ENCODE measurements around the gene PDX1. TPM values are rescaled to one million over a fixed set of nuclear protein-coding genes. Genes with fewer than 3 reads are reported as not detected.

Gene PDX1
- total RNA-seq, 1 experiment from 2014 or later: not detected

- H3K4me3 ChIP-seq: no peak overlapping the region
- H3K27ac ChIP-seq: no peak overlapping the region
- no peaks in the 10 kb centered on the region for H3K9me2 ChIP-seq (ENCODE audit: insufficient read depth)
- no TSS peak for BruUV-seq (replicated peaks)
- no peaks in the 10 kb centered on the region for H3K9me3 ChIP-seq (ENCODE audit: insufficient read depth, low read depth)
- intact Hi-C loops (cut with micrococcal nuclease; ENCODE audit: unreplicated experiment): no loop called here
- CTCF ChIA-PET: no interaction called here
- H3F3A ChIP-seq (ENCODE audit: insufficient read depth, low read depth): no peaks in the 10 kb centered on the region
- H3K27me3 ChIP-seq (ENCODE audit: insufficient read depth, low read depth): peaks cover 24% of the 10 kb centered on the region
- TF ChIP-seq CTCF (conservative IDR thresholded peaks at IDR 0.05) (no peak), EZH2 (IDR thresholded peaks at IDR 0.05; ENCODE audit: low read depth) (no peak)
- no peaks in the 10 kb centered on the region for H3K79me2 ChIP-seq (ENCODE audit: low read depth)
- no peaks in the 10 kb centered on the region for H4K20me1 ChIP-seq (ENCODE audit: insufficient read depth)
- H3K36me3 ChIP-seq (ENCODE audit: low read depth): no peaks in the 10 kb centered on the region
- H3K4me2 ChIP-seq: no peak overlapping the region
- no peak overlapping the region for H2AFZ ChIP-seq
- POLR2A ChIA-PET (ENCODE audit: unreplicated experiment): interaction anchor here (0.6 kb wide), 1 partner anchor 348 kb away, joined by 5 read pairs; no protein-coding TSS in a partner anchor
- no peaks in the 10 kb centered on the region for H3K4me1 ChIP-seq (replicated peaks; ENCODE audit: insufficient read depth)
- DNase-seq: no peak
Observed at GRCh38 chr13:27972478-27972820, 52.6 kb downstream of the PDX1 start.

GRCh38 chr13:27973291-27973690 lies 53.5 kb downstream of the PDX1 start:
- CTCF ChIA-PET: no interaction called here
- intact Hi-C loops (cut with micrococcal nuclease; ENCODE audit: unreplicated experiment): no loop called here

GRCh38 chr13:27973961-27974662 lies 54.3 kb downstream of the PDX1 start:
- no peak for DNase-seq
- no TSS peak for BruUV-seq (replicated peaks)
- peaks cover 19% of the 10 kb centered on the region; the same call in 1 of the 2 replicates for H3K27me3 ChIP-seq (ENCODE audit: insufficient read depth, low read depth)
- no peaks in the 10 kb centered on the region for H3F3A ChIP-seq (ENCODE audit: insufficient read depth, low read depth)
- no peaks in the 10 kb centered on the region for H4K20me1 ChIP-seq (ENCODE audit: insufficient read depth)
- ChIA-PET POLR2A (ENCODE audit: unreplicated experiment) (no interaction called here), CTCF (no interaction called here)
- no peaks in the 10 kb centered on the region for H3K9me2 ChIP-seq (ENCODE audit: insufficient read depth)
- H3K4me2 ChIP-seq: no peak overlapping the region
- H3K27ac ChIP-seq: no peak overlapping the region
- no peaks in the 10 kb centered on the region for H3K79me2 ChIP-seq (ENCODE audit: low read depth)
- H3K9me3 ChIP-seq (ENCODE audit: insufficient read depth, low read depth): no peaks in the 10 kb centered on the region
- intact Hi-C loops (cut with micrococcal nuclease; ENCODE audit: unreplicated experiment): no loop called here
- TF ChIP-seq CTCF (conservative IDR thresholded peaks at IDR 0.05) (no peak), EZH2 (IDR thresholded peaks at IDR 0.05; ENCODE audit: low read depth) (no peak)
- H3K36me3 ChIP-seq (ENCODE audit: low read depth): no peaks in the 10 kb centered on the region
- no peak overlapping the region for H2AFZ ChIP-seq
- H3K4me1 ChIP-seq (replicated peaks; ENCODE audit: insufficient read depth): no peaks in the 10 kb centered on the region
- H3K4me3 ChIP-seq: no peak overlapping the region

More at GRCh38 chr13:27973291-27973690, 53.5 kb downstream of the PDX1 start:
- no peak overlapping the region for H3K4me2 ChIP-seq
- H2AFZ ChIP-seq: no peak overlapping the region
- no TSS peak for BruUV-seq (replicated peaks)
- H3K4me3 ChIP-seq: no peak overlapping the region
- DNase-seq: no peak
- H3K27me3 ChIP-seq (ENCODE audit: insufficient read depth, low read depth): peaks cover 19% of the 10 kb centered on the region; the same call in 1 of the 2 replicates
- H3K79me2 ChIP-seq (ENCODE audit: low read depth): no peaks in the 10 kb centered on the region
- H4K20me1 ChIP-seq (ENCODE audit: insufficient read depth): no peaks in the 10 kb centered on the region
- POLR2A ChIA-PET (ENCODE audit: unreplicated experiment): interaction anchor here (0.6 kb wide), 1 partner anchor 349 kb away, joined by 5 read pairs; no protein-coding TSS in a partner anchor
- no peaks in the 10 kb centered on the region for H3K36me3 ChIP-seq (ENCODE audit: low read depth)
- TF ChIP-seq CTCF (conservative IDR thresholded peaks at IDR 0.05) (no peak), EZH2 (IDR thresholded peaks at IDR 0.05; ENCODE audit: low read depth) (no peak)
- no peak overlapping the region for H3K27ac ChIP-seq
- H3K9me3 ChIP-seq (ENCODE audit: insufficient read depth, low read depth): no peaks in the 10 kb centered on the region
- no peaks in the 10 kb centered on the region for H3K9me2 ChIP-seq (ENCODE audit: insufficient read depth)
- H3F3A ChIP-seq (ENCODE audit: insufficient read depth, low read depth): no peaks in the 10 kb centered on the region
- H3K4me1 ChIP-seq (replicated peaks; ENCODE audit: insufficient read depth): no peaks in the 10 kb centered on the region

Other genes with a start within 250 kb of the PDX1 start
- gene GSX1, start 127.5 kb upstream of the PDX1 start, total RNA-seq (2021): not detected in 2 replicates
- gene CDX2, start 49.3 kb downstream of the PDX1 start, total RNA-seq (2021): not detected in 2 replicates
- gene URAD, start 68.7 kb downstream of the PDX1 start, total RNA-seq (2021): not detected in 2 replicates
- not detected in 2 replicates for gene FLT3, start 180.6 kb downstream of the PDX1 start, total RNA-seq (2021)
- gene PAN3, start 218.5 kb downstream of the PDX1 start, total RNA-seq (2021): 29.2 and 34.6 TPM in 2 replicates